ENCODE measurements around the gene FGF21.

FGF21 gene

GRCh38 chr19:48804496-48804895 is 49.2 kb downstream of the FGF21 start:
- DNase-seq, result no peak
- in situ Hi-C loops (cut with MboI; ENCODE audit: low pct_unique_long_range_greater_than_20kb, low sequenced_read_pairs), result no loop called here

GRCh38 chr19:48805452-48805851 is 50.1 kb downstream of the FGF21 start:
- in situ Hi-C loops (cut with MboI; ENCODE audit: low pct_unique_long_range_greater_than_20kb, low sequenced_read_pairs), result no loop called here
- no peak for DNase-seq

- in situ Hi-C loops (cut with MboI; ENCODE audit: low pct_unique_long_range_greater_than_20kb, low sequenced_read_pairs), result no loop called here
- peak; percentile 42 for DNase-seq
These were observed 51.1 kb downstream of the FGF21 start for GRCh38 chr19:48806518-48806817.

- DNase-seq, result no peak
These were observed 51.7 kb downstream of the FGF21 start for GRCh38 chr19:48806818-48807589.

GRCh38 chr19:48807590-48808308 is 52.4 kb downstream of the FGF21 start:
- in situ Hi-C loops (cut with MboI; ENCODE audit: low pct_unique_long_range_greater_than_20kb, low sequenced_read_pairs), result no loop called here
- DNase-seq, result no peak

More at GRCh38 chr19:48806818-48807589, 51.7 kb downstream of the FGF21 start:
- in situ Hi-C loops (cut with MboI; ENCODE audit: low pct_unique_long_range_greater_than_20kb, low sequenced_read_pairs), result no loop called here
